HepG2 (cell line): ENCODE data around the gene TGFB2.

Source experiments
- ATF3 ChIP-seq: sonication (generic); formaldehyde crosslinking; IDR thresholded peaks from 2 replicates; pipeline ENCODE4 v1.4.0; 2020; ENCODE audit warnings: missing genetic modification reagents
- CTCF ChIP-seq: sonication (generic); formaldehyde crosslinking; IDR thresholded peaks from 2 replicates; pipeline ENCODE4 v1.5.0; 2020; ENCODE audit warnings: mild to moderate bottlenecking, missing genetic modification reagents, moderate library complexity
- EP300 ChIP-seq, 3 experiments: sonication (generic) in 1 of 3; formaldehyde crosslinking in 1 of 3; IDR thresholded peaks; 2 replicates each; pipeline versions ENCODE4 v1.5.1 to v1.6.1; 2011 to 2020; ENCODE audit warnings: low read depth in 2 of 3, low read length in 2 of 3, borderline replicate concordance in 1 of 3, improper control_type of control experiment in 1 of 3, mild to moderate bottlenecking in 1 of 3, missing genetic modification reagents in 1 of 3, moderate library complexity in 1 of 3
- HOXA3 ChIP-seq: sonication (generic); formaldehyde crosslinking; IDR thresholded peaks from 2 replicates; pipeline ENCODE4 v1.5.0; 2020; ENCODE audit warnings: missing genetic modification reagents
- JUND ChIP-seq: sonication (generic); formaldehyde crosslinking; IDR thresholded peaks from 2 replicates; pipeline ENCODE4 v1.8.0; 2022; ENCODE audit warnings: mild to moderate bottlenecking, missing genetic modification reagents
- TEAD3 ChIP-seq: optimal IDR thresholded peaks from 2 replicates; pipeline ENCODE3; 2016; ENCODE audit warnings: borderline replicate concordance
- ZNF12 ChIP-seq: sonication (generic); formaldehyde crosslinking; IDR thresholded peaks from 2 replicates; pipeline ENCODE4 v1.5.0; 2020; ENCODE audit warnings: missing genetic modification reagents
- ZNF576 ChIP-seq: sonication (generic); formaldehyde crosslinking; IDR thresholded peaks from 2 replicates; pipeline ENCODE4 v1.4.0; 2020; ENCODE audit warnings: mild to moderate bottlenecking, missing genetic modification reagents

GRCh38 chr1:218298398-218298797, 46.7 kb upstream of the TGFB2 start:
- TF ChIP-seq HOXA3 (no peak), ZNF12 (CRISPR knock-in tag) (no peak), CTCF (CRISPR knock-in tag) (no peak), JUND (CRISPR knock-in tag) (no peak), ZNF576 (CRISPR knock-in tag) (no peak), EP300 (IDR thresholded peaks at IDR 0.05; ENCODE audit: low read depth in 2 of 2, low read length in 2 of 2) (no peak), EP300 (CRISPR knock-in tag; IDR thresholded peaks at IDR 0.05; ENCODE audit: borderline replicate concordance) (no peak), TEAD3 (CRISPR knock-in tag) (no peak), ATF3 (no peak)
